Measurements from ENCODE around the gene CKLF.

GRCh38 chr16:66503612-66504011 is 48.8 kb upstream of the CKLF start:
- TF ChIP-seq CTCF (conservative IDR thresholded peaks at IDR 0.05) (no peak), ZFX (IDR thresholded peaks at IDR 0.05) (no peak)
